Right hindlimb (tissue), 1 donor: Measurements from ENCODE around the gene SUSD6.

Experiments used
- DNase-seq: peaks from one replicate; pipeline ENCODE4 v3.0.0-alpha.2; 2018

The SUSD6 gene

GRCh38 chr14:69611172-69612013, at the start of gene SUSD6:
Gene SUSD6 (plus strand): TSS chr14:69611596. CDS start chr14:69658593, 46,997 bp downstream.
- peak; percentile 95 for DNase-seq

- DNase-seq = no peak
Observed at GRCh38 chr14:69561893-69562292, 49.5 kb upstream of the SUSD6 start.

GRCh38 chr14:69567563-69567962, 43.8 kb upstream of the SUSD6 start:
- no peak for DNase-seq

DNA sequence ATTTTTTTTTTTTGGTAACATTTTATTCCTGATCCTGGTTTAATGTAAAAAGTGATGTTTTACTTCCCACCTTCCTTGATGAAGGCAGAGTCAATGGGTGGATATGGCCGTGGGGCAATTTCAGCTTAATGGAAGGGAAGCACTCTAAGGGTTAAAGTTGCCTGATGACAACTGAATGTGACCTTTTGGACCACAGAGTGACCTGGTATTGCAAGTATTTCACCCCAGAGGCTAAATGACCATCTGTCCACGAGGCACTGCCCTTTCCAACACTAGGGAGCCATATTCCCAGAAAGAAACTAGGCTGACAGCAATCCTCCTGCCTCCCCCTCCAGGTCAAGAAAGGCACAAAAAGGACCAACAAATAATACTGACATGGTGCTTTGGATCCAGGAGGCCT, 41.5 kb upstream of the SUSD6 start:
- DNase-seq = no peak

DNA sequence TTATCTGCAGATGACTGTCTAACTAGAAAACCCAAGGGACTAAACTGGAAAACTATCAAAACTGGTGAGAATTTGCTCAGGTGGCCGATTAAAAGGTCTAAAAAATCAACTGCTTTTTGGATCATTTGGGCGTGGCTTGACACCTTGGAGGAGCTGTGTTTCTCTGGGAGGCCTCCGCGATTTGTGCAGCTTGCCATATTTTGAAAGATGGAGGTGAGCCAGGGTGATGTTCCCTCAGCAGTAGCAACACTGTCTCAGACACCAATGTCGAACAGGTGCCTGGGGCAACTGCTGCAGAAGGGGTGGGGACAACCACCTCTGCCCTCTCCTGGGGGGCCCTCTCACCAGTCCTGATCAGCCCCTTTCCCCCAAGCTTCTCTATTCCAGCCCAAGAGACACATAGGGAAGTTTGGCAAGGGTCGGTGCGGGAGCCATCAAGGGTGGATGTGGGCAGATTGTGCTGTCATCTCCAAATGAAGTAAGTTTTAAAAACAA, 40.5 kb upstream of the SUSD6 start:
- DNase-seq = no peak

DNA sequence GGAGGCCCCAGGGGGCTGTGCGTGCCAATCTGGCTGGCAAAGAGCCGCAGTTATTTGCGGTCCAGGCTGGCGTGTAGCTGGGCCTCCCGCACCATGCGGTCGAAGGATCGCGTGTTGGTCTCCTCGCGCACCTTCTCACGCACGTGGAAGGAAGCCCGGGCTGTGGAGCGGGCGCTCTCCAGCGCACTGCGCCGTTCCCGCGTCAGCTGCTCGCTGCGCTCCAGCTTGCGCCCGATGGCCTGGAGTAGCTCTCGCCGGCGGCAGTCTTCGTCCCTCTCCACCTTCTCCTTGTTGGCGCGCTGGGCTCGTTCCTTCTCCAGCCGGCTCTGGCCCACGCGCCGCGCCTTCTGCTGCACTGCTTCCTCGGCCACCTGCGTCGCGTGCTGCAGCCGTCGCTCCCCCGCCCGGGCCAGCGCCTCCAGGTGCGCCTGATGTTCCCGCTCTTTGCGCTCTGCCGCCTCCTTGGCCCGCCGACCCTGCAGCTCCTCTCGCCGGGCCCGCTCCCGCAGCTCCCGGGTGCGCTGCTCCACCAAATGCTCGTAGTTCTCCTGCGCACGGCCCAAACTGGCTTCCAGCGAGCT, 39.9 kb upstream of the SUSD6 start:
- no peak for DNase-seq

DNA sequence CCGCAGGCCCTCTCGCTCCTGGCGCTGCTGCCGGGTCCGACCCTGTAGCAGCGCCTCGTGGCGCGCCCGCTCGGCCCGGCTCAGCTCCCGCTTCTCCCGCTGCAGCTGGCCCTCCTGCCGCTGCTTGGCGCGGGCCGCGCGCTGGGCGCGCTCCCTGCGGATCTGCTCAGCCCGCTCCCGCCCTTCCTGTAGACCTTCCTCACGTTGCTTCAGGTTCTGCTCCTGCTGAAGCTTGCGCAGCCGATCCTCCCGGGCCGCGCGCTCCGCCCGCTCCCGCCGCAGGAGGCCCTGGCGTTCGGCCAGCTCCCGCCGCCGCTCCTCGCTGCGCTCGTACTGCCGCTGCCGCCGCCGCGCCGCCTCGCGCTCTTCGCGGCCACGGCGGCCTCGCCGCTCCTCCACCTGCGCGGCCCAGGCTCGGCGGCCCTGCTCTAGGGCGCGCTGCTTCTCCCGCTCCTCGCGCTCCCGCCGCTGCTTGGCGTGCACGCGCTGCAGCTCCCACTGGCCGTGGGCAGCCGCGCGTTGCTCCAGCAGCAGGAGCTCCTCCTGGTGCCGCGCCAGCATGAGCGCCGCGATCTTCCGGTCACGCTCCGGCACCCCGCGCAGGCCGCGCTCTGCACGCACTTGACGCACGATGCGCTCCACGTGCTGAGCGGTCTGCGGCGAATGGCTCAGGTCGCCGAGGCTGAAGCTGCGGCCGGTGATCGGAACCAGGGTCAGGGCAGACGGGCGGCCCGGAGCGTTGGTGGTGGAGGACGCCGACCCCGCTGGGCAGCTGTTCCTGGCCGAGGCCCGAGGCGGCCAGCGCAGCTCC, 39.2 kb upstream of the SUSD6 start:
- peak; percentile 47 for DNase-seq

DNA sequence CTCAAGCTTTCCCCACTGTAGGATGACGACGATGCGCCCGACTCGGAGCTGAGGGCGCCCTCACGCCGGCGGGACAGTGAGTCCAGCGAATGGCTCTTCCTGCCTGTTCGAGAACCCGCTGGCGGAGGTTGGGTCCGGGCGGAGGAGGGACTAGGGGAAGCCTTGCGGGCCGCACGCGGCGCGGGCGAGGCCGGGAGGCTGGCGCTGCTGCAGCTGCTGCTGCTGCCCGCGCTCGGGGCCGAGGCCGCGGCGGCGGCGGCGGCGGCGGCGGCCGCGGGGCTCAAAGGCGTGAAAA, 38.6 kb upstream of the SUSD6 start:
- no peak for DNase-seq

DNA sequence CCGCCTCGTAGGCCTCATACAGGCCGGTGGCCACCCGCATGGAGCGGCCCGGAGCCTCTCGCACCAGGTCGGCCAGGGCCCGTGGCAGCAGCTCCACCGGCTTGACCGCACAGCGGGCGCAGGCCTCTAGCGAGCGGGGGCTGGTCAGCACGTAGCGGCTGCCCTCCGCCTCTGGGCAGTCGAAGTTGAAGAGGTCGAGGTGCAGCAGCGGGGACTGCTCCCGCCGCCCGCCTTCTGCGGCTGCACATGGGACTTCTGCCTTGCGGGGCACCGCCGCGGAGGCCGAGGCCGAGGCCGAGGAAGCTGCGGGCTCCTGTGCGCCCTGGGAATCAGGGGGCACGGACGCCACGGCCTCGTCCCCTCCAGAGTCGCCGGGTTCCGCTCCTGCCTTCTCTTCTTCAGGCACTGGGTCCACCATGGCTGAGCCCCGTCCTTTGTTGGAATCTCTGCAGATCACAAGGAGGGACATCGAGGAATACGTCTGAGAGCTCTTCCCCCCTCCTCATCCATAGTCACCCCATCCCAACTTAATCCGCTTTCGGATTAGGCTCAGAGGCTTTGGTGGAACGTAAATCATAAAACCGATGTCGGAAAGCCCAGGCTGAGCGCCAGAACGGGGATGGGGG, 38.1 kb upstream of the SUSD6 start:
- DNase-seq = no peak

- DNase-seq = peak; percentile 32
Observed at GRCh38 chr14:69573831-69574262, 37.5 kb upstream of the SUSD6 start.

GRCh38 chr14:69574263-69574953, 37.0 kb upstream of the SUSD6 start, which contains the start of gene CCDC177:
Gene CCDC177 (minus strand): TSS chr14:69574871. CDS start chr14:69573622, 1,249 bp downstream.
- DNase-seq = peak; percentile 66

DNA sequence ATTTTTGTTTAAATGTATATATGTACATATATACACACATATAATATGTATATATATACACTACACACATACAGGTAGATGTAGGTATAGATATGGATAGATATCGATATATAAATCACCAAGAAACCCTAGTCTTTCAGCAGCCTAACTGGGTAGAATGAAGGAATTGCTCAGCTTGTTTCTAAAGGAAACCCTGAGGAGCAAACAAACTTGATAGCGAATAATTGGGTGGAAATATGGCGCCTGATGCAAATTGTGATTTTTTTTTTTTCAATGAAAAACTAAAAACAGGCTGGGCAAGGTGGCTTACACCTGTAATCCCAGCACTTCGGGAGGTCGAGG, 36.5 kb upstream of the SUSD6 start:
- no peak for DNase-seq

GRCh38 chr14:69579476-69579875, 31.9 kb upstream of the SUSD6 start:
- no peak for DNase-seq

DNA sequence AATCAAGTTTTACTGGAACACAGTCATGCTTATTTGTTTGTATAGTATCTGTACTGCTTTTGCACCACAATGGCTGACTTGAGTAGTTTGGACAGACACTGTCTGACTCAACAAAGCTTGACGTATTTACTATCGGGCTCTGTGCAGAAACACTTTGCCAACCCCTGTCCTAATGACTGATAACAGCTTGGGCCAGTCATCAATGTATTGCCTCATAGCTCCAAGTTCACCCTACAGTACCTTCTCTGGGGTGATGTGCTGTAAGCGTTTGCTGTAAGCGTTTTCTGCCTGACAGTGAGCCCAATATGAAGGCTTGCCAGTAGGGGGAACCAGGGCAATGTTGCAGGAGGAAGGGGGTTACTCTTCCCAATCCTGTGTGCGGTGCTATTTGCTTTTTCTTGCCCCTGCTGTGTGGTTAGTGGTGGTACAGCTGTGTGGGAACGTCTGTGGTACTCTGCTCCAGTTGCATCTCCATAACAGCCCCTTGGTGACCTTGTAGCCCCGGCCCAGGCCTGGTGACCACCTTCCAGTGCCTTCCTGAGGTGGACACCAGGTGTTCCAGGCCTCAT, 31.3 kb upstream of the SUSD6 start:
- no peak for DNase-seq

DNA sequence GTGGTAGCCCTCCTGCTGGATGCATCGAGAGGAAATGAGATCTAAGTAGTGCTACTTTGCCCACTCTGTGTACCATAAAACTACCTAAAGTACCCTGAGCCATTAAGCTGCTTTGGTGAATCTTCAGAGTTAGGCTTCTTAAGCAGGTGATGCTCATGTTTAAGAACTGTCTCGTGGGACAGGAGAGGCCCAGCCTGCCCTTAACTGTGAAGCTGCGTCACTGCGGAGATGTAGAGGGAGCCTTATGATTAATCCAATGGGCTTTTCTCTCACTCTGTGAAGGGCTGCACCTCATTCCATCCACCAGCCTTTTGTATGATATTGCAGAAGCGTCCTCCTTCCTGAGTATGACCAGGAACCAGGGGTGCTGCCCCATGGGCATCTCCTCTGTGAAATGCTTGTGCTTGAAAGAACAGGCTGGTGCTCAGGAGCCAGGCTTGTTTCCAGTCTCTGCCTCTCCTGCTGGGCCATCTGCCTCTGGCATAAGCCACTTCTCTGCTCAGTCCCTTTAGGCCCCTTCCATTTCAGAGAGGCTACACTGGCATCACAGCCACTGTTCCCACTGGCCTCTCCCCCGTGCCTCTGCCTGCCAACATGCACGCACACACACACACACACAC, 30.0 kb upstream of the SUSD6 start:
- no peak for DNase-seq

DNA sequence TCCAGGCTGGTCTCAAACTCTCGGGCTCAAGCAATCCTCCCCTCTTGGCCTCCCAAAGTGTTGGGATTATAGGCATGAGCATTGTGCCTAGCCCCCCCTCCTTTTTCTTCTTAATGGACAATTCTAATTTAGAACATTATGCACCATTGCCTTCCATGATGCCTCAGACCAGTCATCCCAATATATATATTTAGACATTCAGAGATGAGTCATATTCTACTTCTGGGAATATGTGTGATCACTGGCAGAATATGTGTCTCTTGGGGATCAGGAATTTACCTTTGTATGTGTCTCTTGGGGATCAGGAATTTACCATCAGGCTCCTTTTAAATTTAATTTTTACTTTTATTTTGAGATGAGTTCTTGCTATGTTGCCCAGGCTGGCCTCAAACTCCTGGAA, 29.2 kb upstream of the SUSD6 start:
- DNase-seq = no peak

- DNase-seq = no peak
Observed at GRCh38 chr14:69582829-69583228, 28.6 kb upstream of the SUSD6 start.

GRCh38 chr14:69584389-69584788, 27.0 kb upstream of the SUSD6 start:
- DNase-seq = no peak

DNA sequence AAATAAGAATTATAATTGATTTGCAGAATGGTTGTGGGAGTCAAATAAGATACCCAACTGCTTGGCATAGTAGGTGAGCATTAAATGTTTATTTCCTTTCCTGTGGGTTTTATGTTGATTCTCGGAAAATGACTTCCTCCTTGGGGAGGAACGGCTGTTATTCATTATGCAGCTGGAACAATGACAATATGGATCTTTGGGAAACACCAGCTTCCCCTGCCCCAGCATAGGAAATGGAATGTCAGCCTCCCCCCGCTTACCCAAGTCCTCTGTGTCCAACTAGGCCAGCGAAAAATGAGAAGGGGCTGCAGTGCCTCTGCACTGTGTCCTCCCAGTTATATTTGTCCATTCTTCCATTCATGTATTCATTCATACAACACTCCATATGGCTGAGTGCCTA, 25.0 kb upstream of the SUSD6 start:
- no peak for DNase-seq

DNA sequence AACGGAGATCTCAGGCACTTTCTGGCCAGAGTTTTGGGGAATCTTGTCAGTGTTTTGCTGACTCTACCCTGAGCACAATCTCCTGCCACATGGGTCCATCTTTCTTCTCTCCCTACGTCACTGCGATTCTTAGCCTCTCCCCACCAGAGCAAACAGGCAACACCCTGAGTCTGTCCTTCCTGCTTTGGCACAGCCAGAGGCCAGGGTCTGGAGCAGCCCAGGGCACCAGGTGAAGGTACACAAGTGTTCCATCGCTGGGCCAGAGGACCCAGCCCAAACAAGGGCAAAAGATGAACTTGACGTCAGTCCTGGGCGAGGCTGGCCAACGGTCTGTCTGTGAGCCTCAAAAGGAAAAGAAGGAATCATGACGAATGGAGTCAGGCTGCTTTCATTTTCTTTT, 24.0 kb upstream of the SUSD6 start:
- no peak for DNase-seq

- DNase-seq = no peak
Observed at GRCh38 chr14:69591317-69591716, 20.1 kb upstream of the SUSD6 start.
